Renal cortex interstitium (tissue), 11 donors: ENCODE measurements around the gene SBK2. TPM values are rescaled to one million over a fixed set of nuclear protein-coding genes. Genes with fewer than 3 reads are reported as not detected.

Experiments
- DNase-seq, 11 donors: peaks; one replicate each; pipeline ENCODE4 v3.0.0-alpha.2; 2013; ENCODE audit warnings: low read depth in 9 of 11, low spot score in 4 of 11; ENCODE audit errors: extremely low read depth in 1 of 11
- polyA plus RNA-seq, 3 donors: library from polyadenylated mRNA; unstranded; fragments of 120-200 nt; gene quantifications; one replicate each; pipeline ENCODE4 v1.2.1, GENCODE V29; 2013; ENCODE audit not compliant: insufficient read length in 3 of 3

The SBK2 gene
- polyA plus RNA-seq, 3 donors: 0.97 to 1.8 (median 1.4) TPM

DNA sequence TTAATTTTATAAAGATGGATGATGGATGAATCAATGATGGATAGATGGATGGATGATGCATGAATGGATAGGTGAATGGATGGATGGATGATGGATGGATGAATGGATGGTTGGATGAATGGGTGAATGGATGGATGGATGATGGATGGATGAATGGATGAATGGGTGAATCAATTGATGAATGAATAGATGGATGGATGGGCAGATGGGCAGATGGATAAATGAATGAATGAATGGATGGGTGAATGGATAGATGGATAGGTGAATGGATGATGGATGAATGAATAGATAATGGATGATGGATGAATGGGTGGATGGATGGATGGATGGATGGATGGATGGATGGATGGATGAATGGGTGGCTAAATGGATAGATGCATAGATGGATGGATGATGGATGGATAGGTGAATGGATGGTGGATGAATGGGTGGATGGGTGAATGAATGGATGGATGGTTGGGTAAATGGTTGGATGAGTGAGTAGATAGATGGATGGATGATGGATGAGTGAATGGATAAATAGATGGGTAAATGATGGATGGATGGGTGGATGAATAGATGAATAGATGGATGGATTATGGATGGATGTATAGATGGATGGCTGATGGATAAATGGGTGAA lies 30.9 kb upstream of the SBK2 start:
- DNase-seq: no peak

DNA sequence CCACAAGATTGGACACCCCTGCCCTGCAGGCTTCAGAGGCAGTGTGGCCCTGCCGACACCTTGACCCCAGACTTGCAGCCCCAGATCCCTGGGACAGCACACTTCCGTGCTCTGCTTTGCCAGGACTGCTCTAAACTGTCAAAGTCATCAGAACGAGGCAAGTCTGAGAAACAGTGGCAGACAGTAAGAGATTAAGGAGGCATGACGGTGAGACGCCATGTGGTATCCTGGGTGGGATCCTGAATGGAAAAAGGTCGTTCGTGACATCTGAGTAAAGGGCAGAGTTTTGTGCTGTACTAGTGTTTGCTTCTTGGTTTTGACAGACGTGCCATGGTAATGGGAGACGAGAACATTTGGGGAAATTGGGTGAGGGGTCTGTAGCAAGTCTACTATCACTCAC lies 29.9 kb upstream of the SBK2 start:
- DNase-seq: no peak

DNA sequence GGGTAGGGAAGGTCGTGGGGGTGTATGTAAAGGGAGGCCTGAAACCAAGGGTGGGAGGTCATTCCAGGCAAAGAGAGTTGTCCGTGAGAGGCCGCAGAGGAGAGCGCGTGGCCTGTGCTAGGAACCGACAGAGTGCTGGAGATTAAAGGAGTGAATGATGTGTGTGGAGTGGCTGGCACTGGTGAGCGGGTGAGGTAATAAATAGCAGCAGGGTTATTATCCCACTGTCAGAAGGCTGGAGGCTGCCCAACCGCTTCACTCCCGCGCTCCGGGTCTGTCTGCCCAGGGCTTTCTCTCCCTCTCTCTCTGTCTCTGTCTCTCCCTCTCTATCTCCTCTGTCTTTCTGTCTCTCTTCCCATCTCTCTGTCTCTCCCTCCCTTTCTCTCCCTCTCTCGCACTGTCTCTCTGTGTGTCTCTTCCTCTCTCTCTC lies 26.3 kb upstream of the SBK2 start:
- DNase-seq: no peak

DNA sequence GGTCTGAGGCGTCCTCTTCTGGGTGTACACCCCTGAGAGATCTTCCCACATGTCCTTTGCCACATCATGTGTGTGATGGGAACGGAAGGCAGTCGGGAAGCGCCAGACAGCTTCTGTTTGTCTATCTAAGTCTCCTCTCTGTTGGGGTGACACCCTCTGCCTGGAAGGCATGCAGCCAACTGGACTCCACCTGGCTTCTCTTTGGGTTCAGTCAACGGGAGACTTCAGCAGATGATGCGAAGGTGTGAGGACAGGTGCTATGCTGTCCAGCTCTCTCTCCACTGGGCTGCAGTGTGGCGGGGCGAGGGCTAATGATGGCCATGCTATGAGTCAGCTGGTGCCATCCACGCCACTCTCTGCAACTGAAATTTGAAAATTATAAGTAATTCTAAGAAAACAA lies 22.8 kb upstream of the SBK2 start:
- no peak for DNase-seq

DNA sequence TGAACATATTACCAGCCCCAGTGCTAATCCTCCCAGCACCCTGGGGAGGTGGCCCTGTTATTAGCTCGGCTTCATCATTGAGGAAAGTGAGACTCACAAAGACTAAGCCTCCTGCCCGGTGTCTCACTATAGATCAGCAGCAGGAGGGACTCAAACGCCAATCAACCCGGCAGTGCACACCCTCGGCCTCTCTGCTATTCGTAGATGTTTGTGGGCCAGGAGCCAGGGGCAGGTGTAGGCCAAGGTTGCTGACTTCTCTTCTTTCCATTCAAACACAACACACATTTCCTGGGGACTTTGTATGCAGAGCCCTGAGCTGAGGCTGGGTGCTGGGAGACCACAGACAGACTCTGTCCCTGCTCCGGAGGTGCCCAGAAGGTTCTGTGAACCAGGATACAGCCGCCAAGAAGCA lies 17.8 kb upstream of the SBK2 start:
- no peak for DNase-seq

GRCh38 chr19:55554302-55554701 lies 17.4 kb upstream of the SBK2 start:
- no peak for DNase-seq

- DNase-seq: no peak
These were observed 16.6 kb upstream of the SBK2 start for GRCh38 chr19:55553217-55554182.

DNA sequence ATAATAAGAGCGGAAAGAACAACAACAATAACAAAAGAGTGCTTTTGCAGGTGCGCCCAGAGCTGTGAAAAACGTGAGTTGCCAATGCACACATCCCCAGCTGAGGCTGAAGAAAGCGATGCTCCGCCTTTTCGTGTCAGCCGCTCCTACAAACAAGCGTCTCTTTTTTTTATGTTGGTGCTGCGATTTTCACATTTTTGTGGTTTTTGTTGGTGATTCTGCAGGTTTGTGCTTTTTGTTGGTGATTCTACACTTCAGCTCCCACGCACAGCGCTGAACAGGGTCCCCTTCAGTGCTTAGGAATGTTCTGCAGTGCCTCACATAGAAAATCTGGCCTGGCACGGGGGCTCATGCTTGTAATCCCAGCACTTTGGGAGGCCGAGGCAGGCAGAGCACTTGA lies 15.7 kb upstream of the SBK2 start:
- no peak for DNase-seq

- DNase-seq: no peak
These were observed 15.3 kb upstream of the SBK2 start for GRCh38 chr19:55552206-55552605.

DNA sequence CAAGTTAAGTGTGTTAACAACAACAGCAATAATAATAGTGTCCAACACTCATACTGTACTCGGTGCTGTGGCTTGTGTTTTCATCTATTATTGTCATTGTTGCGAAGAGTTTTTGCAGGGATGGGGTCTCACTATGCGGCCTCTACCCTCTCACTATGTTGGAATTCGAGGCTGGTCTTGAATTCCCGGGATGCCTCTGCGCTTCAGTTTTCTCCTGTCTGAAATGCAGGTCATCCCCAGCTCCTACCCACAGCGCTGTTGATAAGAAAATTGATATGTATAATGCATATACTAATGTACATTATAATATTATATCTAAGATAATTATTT lies 13.4 kb upstream of the SBK2 start:
- no peak for DNase-seq

DNA sequence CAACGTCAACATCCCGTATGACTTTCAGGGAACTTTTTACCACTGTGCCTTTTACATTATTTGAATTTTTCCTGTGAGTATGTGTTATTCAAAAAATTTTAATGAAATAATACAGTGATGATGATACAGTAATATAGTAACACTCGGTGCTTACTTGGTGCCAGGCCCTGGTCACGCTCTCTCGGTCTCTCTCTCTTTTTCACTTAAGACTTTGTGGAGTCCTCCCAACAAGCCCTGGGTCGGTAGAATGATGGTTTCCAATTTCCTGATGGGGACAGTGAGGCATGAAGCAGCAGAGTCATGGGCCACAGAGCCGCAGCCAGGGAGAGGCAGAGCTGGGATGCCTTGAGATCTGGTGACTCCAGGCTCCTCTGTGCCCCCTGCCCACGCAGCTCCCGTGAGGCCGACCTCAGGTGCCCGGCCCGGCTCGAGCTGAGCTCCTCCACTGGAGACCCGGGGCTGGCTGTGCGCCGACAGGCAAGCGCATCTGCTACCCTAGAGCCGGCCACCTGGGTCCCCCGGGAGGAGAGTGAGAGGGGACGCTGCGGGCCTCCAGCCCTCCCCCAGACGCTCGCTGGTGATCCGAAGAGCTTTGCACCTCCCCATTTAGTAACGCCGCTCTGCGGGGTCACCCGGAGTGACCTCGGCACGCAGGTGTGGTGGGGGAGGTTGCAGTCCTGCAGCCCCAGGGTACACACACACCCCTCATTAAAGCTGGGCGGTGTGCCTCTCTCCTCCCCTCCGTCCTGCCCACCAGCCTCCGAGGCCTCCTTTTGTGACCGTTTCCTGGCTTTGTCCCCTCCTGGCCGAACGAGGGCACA lies 12.8 kb upstream of the SBK2 start:
- peak in 9 of 11 donors; percentile 52 to 86 (median 73) for DNase-seq

DNA sequence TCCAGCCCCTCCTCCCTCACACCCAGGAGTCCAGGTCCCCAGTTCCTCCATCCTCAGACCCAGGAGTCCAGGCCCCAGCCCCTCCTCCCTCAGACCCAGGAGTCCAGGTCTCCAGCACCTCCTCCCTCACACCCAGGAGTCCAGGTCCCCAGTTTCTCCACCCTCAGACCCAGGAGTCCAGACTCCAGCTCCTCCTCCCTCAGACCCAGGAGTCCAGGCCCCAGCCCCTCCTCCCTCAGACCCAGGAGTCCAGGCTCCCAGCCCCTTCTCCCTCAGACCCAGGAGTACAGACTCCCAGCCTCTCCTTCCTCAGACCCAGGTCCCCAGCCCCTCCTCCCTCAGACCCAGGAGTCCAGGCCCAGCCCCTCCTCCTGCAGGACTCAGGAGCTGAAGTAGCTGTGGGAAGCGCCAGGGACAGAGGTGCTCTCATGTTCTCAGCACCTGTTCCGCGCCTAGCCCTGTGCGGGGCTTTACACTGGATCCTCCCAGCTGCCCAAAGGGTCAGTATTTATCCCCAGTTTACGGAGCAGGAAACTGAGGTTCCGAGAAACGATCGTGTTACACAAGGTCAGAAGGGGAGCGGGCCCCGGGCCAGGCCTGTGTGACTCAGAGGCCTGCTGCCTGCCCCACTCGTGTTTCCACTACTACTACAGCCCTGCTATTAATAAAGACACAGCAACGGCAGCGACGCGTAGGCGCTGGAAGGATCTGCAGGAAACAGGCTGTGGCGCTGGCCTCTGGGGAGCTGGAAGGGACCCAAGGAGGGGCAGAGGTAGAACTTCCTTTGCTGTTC lies 10.1 kb upstream of the SBK2 start:
- DNase-seq: no peak

DNA sequence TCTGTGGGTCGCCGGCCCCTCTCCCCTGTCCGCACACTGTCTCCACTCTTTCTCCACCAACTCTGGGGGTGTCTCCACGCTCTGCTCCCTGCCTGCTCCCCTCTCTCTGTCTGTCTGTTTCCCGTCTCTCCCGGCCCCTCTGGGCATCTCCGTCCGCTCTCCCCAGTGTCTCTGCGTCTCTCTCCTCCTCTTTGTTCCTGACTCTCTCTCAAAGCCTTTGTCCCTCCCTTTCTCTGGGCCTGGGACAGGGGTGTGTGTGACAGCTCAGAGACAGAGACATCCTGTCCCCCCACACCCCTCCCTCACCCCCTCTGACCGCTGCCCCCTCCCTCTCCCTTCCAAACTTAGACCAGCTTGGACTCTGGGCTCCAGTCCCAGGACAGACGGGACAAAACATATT lies 9.1 kb upstream of the SBK2 start:
- no peak for DNase-seq

- DNase-seq: no peak
These were observed 8.5 kb upstream of the SBK2 start, which contains the start of gene SBK3 for GRCh38 chr19:55545443-55545842. Gene SBK3, minus strand, starts transcription at chr19:55545543. Its CDS starts 0 bp downstream, at chr19:55545543.

- DNase-seq: no peak
These were observed 8.0 kb upstream of the SBK2 start for GRCh38 chr19:55544776-55545439.

GRCh38 chr19:55544014-55544413 lies 7.1 kb upstream of the SBK2 start:
- DNase-seq: no peak

DNA sequence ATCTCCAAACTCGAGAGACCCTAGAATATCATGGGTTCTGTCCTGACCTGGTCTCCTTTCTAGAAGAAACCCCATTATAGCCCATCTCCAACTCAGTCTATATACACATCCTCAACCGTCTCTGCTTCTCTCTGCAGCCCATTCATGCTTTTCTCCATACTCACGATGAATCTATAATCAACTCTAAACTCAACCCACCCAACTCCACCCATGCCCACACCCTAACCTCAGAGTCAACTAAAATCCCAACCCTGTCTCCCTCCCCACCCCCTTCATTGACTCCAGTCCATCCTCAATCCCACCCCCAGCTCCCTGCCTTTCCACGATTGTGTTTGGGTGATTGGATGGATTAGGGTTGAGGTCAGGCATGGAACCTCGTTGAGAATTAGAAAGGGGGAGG lies 6.6 kb upstream of the SBK2 start:
- DNase-seq: no peak

GRCh38 chr19:55542292-55542855 lies 5.4 kb upstream of the SBK2 start:
- DNase-seq: no peak
